ENCODE data around the gene P3R3URF. TPM values are rescaled to one million over a fixed set of nuclear protein-coding genes. Genes with fewer than 3 reads are reported as not detected.
A peak's percentile ranks its signal among the peaks of the same experiment; 100 is the strongest.

The P3R3URF gene
- total and polyA plus RNA-seq, 4 donors = not detected

DNA sequence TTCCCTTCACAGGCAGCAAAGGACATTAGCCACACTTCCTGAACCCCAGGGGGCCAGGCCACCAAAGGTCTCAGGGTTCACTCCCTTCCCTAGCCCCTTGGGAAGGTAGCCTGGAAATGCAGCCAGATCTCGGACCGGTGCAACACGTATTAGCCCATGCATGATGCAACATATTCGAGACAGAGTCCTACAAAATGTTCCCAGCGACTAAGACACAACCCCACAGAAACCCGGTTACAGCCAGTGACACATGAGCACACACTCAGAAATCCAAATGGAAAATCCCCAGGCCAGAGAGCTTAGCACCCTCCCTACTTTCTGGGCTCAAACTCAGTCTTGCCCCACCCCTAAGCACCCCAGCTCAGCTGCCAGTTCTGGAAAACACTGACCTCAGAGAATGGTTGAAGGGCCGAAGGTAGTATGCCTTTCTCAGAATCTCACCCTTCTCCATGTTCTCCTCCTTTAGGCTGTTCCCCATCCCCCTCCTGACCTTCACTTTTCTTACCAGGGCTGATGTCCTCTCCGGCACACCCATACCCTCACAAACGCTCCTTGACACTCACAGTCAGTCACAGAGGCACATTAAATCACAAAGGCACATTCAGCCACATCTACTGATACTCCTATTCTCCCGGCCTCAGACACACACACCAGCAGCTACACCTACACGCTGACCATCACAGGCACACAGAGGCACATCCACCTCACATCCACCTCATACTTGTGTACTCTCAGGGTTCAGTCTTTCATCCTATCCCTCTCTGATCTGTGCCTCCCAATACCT is 1.6 kb downstream of the P3R3URF start, which contains the start of gene TSPAN1:
Gene TSPAN1, plus strand, starts transcription at position 640 of the 784 bp plus-strand sequence. CDS start 6,021 bp downstream, outside the sequence.
- Histone ChIP-seq H3K36me3 (ENCODE audit: control insufficient read depth in 4 of 4, insufficient read depth in 3 of 4, low read depth in 1 of 4, low read length in 3 of 4) (no peaks in the 10 kb centered on the region), H3K4me3 (ENCODE audit: low read depth in 1 of 3, low read length in 3 of 3) (no peak within 1 kb of the TSS), H3K27me3 (ENCODE audit: control insufficient read depth in 4 of 4, insufficient read depth in 4 of 4, low read length in 3 of 4) (no peaks in the 10 kb centered on the region), H3K9ac (ENCODE audit: low read depth in 1 of 2, low read length in 2 of 2) (no peak within 1 kb of the TSS), H3K9me3 (ENCODE audit: control insufficient read depth in 4 of 4, low read length in 3 of 4) (no peaks in the 10 kb centered on the region), H3K4me1 (ENCODE audit: control insufficient read depth in 4 of 4, insufficient read depth in 4 of 4, low read length in 3 of 4) (peaks cover 0 to 2% (median 0%) of the 10 kb centered on the region in 4 donors), H3K27ac (ENCODE audit: low read depth in 1 of 2, low read length in 2 of 2) (peak within 1 kb of the TSS in 1 of 2 donors; percentile 38)
- no peak for DNase-seq (ENCODE audit: low spot score)
- 75% methylated on average over 11 of the region's 11 CpGs for WGBS
- TF ChIP-seq FOXA2 (IDR thresholded peaks at IDR 0.05) = no peak
- TF ChIP-seq, protein P1, sequence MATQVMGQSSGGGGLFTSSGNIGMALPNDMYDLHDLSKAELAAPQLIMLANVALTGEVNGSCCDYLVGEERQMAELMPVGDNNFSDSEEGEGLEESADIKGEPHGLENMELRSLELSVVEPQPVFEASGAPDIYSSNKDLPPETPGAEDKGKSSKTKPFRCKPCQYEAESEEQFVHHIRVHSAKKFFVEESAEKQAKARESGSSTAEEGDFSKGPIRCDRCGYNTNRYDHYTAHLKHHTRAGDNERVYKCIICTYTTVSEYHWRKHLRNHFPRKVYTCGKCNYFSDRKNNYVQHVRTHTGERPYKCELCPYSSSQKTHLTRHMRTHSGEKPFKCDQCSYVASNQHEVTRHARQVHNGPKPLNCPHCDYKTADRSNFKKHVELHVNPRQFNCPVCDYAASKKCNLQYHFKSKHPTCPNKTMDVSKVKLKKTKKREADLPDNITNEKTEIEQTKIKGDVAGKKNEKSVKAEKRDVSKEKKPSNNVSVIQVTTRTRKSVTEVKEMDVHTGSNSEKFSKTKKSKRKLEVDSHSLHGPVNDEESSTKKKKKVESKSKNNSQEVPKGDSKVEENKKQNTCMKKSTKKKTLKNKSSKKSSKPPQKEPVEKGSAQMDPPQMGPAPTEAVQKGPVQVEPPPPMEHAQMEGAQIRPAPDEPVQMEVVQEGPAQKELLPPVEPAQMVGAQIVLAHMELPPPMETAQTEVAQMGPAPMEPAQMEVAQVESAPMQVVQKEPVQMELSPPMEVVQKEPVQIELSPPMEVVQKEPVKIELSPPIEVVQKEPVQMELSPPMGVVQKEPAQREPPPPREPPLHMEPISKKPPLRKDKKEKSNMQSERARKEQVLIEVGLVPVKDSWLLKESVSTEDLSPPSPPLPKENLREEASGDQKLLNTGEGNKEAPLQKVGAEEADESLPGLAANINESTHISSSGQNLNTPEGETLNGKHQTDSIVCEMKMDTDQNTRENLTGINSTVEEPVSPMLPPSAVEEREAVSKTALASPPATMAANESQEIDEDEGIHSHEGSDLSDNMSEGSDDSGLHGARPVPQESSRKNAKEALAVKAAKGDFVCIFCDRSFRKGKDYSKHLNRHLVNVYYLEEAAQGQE (IDR thresholded peaks at IDR 0.05) = no peak
- TF ChIP-seq GABPA (IDR thresholded peaks at IDR 0.05 in 1 of 2, conservative IDR thresholded peaks at IDR 0.05 in 1 of 2) = no peak
- no peak for TF ChIP-seq NR2F2 (IDR thresholded peaks at IDR 0.05)
- TF ChIP-seq HNF4G (IDR thresholded peaks at IDR 0.05) = no peak
- no peak for TF ChIP-seq HNF4A (conservative IDR thresholded peaks at IDR 0.05)
- TF ChIP-seq TAF1 (conservative IDR thresholded peaks at IDR 0.05) = no peak
- no peak for TF ChIP-seq RXRA (IDR thresholded peaks at IDR 0.05)
- TF ChIP-seq, protein P2, sequence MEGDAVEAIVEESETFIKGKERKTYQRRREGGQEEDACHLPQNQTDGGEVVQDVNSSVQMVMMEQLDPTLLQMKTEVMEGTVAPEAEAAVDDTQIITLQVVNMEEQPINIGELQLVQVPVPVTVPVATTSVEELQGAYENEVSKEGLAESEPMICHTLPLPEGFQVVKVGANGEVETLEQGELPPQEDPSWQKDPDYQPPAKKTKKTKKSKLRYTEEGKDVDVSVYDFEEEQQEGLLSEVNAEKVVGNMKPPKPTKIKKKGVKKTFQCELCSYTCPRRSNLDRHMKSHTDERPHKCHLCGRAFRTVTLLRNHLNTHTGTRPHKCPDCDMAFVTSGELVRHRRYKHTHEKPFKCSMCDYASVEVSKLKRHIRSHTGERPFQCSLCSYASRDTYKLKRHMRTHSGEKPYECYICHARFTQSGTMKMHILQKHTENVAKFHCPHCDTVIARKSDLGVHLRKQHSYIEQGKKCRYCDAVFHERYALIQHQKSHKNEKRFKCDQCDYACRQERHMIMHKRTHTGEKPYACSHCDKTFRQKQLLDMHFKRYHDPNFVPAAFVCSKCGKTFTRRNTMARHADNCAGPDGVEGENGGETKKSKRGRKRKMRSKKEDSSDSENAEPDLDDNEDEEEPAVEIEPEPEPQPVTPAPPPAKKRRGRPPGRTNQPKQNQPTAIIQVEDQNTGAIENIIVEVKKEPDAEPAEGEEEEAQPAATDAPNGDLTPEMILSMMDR (IDR thresholded peaks at IDR 0.05; ENCODE audit: low read depth, low read length, missing input control) = no peak
- no peak for TF ChIP-seq SP1 (IDR thresholded peaks at IDR 0.05)
- TF ChIP-seq FOXA1 (IDR thresholded peaks at IDR 0.05) = no peak
- TF ChIP-seq, protein P3, sequence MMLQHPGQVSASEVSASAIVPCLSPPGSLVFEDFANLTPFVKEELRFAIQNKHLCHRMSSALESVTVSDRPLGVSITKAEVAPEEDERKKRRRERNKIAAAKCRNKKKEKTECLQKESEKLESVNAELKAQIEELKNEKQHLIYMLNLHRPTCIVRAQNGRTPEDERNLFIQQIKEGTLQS (IDR thresholded peaks at IDR 0.05) = no peak
- TF ChIP-seq, protein P4, sequence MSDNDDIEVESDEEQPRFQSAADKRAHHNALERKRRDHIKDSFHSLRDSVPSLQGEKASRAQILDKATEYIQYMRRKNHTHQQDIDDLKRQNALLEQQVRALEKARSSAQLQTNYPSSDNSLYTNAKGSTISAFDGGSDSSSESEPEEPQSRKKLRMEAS (IDR thresholded peaks at IDR 0.05) = no peak
- TF ChIP-seq, protein P5, sequence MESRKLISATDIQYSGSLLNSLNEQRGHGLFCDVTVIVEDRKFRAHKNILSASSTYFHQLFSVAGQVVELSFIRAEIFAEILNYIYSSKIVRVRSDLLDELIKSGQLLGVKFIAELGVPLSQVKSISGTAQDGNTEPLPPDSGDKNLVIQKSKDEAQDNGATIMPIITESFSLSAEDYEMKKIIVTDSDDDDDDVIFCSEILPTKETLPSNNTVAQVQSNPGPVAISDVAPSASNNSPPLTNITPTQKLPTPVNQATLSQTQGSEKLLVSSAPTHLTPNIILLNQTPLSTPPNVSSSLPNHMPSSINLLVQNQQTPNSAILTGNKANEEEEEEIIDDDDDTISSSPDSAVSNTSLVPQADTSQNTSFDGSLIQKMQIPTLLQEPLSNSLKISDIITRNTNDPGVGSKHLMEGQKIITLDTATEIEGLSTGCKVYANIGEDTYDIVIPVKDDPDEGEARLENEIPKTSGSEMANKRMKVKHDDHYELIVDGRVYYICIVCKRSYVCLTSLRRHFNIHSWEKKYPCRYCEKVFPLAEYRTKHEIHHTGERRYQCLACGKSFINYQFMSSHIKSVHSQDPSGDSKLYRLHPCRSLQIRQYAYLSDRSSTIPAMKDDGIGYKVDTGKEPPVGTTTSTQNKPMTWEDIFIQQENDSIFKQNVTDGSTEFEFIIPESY (IDR thresholded peaks at IDR 0.05) = no peak
- TF ChIP-seq YY1 (IDR thresholded peaks at IDR 0.05) = no peak
- TF ChIP-seq JUND (IDR thresholded peaks at IDR 0.05) = no peak
- TF ChIP-seq RAD21 (IDR thresholded peaks at IDR 0.05) = no peak
